ENCODE results near the gene DTNBP1.

DNA sequence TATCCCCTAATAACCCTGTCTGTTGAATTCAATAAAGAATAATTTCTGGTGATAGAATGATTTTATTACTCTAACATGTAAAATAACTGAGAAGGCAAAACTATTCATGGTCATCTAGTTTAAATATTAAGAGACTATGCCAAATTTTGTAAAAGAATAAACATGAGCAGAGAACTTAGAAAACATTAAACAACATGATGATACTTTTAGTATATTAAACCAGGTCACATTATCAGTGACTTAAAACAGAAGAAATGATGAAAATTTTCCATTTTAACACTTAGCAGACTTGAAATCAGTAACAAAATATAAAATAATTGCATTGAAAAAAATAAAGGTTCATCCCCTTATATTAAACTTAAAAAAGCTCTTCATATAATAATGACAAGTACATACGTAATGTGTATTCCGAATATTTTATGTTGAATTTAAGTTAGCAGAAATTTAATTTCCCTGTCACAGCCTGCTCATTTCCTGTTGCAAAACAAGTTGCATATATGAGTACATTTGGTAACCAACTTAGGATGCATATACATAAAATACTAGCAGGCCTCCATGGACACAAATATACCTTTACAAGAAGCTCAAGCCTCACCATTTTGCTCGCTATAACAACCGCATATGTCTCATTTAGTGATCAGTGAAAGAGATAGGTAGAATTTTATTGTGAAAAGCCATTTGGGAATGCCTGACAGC lies 40.6 kb downstream of the DTNBP1 start:
- TF ChIP-seq, protein P1, sequence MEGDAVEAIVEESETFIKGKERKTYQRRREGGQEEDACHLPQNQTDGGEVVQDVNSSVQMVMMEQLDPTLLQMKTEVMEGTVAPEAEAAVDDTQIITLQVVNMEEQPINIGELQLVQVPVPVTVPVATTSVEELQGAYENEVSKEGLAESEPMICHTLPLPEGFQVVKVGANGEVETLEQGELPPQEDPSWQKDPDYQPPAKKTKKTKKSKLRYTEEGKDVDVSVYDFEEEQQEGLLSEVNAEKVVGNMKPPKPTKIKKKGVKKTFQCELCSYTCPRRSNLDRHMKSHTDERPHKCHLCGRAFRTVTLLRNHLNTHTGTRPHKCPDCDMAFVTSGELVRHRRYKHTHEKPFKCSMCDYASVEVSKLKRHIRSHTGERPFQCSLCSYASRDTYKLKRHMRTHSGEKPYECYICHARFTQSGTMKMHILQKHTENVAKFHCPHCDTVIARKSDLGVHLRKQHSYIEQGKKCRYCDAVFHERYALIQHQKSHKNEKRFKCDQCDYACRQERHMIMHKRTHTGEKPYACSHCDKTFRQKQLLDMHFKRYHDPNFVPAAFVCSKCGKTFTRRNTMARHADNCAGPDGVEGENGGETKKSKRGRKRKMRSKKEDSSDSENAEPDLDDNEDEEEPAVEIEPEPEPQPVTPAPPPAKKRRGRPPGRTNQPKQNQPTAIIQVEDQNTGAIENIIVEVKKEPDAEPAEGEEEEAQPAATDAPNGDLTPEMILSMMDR (conservative IDR thresholded peaks at IDR 0.05): no peak
- TF ChIP-seq ZFX (IDR thresholded peaks at IDR 0.05): no peak
